Measurements from ENCODE around the gene ABHD10.

The ABHD10 gene

DNA sequence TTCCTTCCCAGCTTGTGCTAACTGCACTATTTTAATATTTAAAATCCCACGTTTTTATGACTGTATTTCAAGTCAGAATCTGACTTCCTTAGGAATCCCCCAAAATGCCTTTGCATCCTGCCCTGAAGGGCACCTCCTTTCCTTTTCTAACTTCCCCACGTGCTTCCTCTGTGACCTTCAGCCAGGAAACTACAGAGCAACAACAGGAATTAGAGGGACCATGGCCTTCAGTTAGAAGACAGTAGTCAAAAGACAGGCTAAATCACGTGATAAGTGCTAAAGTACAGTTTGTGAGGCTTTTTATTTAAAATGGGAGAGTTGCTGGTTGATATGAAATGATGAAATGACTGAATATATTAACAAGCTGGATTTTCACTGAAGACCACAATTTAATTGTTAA is 11.8 kb upstream of the ABHD10 start:
- DNase-seq = no peak

- DNase-seq = peak; percentile 58
Observed at GRCh38 chr3:111967651-111968274, 11.1 kb upstream of the ABHD10 start.

DNA sequence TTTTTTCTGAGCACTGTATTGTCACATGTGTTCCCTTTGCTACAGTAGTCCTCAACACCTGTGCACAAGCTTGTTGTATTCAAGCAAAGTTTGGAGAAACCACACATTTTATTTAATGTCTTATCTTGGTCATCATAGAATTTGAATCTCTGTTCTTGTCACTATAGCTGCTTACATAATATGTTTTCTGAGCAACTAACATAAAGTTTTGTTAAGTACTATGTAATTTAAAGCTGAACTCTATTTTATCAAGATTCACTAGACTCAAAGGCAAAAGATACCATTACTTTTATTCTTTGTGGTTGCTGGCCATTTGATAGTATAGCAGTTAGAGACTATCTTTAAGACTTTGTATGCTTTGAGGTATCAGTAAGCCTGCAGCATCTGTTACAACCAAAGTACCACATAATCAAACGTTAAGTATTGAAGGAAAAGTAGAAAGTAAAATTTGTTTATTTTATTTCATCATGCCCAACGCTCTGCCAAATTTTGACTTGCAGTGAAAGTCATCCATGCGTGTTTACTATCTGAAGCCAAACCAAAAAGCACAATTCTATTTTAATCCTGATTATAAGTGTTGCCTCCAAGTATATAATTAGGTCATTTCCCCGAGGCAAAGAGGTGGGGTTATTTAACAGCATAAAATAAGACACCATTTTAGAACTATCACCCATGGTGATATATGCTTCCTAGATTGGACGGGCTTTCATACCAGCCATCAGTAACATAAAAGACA is 10.3 kb upstream of the ABHD10 start:
- DNase-seq = peak; percentile 72

DNA sequence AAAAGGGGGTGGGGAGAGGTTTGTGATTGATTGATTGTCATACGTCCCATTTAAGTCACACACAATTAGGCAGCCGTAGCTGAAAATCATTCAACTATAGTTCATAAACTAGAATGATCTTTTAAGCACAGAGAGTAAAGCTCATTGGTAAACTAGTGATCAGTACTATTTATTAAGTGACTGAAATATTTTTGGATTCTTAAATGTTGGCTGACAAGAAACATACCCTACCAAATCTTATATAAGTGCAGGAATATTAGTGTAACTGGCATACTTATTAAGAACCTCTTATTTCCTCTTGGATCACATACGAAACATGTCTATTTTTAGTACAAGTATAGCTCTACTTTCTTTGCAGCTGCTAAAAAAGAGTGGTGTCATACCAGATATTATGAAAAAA is 8.4 kb upstream of the ABHD10 start:
- no peak for DNase-seq

DNA sequence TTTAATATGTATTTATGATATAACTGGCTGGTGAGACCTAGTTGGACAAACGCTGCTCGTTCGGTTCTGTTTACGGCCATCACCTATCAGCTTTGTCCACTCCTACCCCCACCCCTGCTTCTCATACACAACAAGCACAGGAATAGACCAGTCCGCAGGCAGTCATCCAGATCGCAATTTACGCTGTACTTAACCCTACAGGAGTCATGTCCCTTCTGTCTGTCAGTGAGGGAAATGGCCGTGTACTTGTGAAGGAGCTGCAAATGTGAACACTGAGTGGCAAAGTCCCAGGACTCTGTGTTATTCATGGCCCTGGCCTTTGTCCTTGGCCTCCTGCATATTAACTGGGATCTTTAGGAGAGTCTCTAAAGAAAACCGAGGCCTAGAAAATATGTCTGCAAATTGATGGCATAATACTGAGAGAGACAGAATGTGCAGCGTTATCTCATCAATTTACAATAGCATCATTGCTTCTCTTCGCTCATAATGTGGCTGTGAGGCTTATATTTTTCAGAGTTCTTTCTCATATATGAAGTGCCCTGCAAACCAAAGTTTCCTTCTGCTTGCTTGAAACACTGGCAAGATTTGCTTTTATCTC is 7.2 kb upstream of the ABHD10 start:
- no peak for DNase-seq

DNA sequence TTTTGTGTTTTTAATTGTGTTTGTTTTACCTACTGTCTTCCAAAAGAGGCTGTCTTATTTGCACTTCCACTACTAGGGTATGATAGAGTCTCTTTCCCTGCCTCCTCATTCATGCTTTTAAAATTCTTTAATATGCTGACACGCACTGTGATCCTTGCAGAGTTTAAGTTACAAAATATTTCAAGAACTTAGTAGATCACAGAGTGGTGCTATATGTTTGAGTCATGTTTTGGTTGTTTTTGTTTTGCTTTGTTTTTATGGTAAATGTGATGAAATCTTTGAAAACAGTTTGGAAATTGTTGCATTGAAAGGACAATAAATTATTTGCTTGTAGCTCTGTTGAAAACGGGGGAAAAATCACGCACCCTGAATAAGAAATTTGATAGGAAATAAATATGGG is 5.9 kb upstream of the ABHD10 start:
- no peak for DNase-seq

DNA sequence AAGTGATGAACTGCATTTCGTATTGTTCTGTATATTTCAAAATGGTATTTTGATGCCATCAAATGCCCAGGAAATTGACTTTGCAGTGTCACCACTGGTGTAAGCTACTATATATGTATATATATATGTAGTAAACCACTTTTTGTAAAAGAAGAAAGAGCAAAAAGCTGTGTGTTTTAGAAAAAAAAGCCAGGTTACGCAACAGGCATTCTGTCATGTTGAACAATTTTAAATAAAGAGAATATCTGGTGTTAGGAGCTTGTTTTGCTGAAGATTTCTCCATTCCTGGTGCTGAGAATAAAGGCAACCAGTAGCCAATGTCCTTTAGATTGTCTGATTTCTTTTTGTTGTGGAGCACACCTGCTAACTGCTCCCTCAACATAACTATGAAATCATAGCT is 3.7 kb upstream of the ABHD10 start:
- DNase-seq = no peak

GRCh38 chr3:111976254-111976653 is 2.6 kb upstream of the ABHD10 start:
- no peak for DNase-seq

DNA sequence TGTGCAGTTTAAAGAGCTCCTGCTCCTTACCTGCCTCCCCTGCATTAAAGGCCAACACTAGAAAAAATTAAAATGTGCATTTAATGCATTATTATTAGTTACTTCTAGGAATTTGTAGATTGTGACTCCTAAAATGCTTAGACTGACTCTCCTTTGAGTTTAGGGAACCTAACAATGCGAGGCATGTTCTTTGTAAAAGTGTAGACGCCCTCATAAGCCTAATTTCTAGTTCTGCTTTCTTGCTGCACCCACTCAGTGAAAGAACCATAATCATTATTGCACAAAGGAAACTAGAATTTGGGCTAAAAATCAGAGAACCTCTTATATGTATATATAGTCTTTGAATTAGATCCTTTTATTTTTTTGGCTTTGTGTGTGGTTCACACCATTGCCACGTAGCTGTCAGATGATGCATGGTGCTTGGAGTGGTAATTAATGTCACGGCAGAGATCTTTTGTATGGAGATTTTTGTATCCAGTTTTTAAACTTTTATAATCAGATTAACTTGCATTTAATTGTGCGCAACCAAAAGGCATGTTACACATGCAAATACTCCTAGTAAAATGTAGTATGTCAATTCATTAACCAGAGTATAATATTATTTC is 710 bp downstream of the ABHD10 start:
- DNase-seq = no peak

DNA sequence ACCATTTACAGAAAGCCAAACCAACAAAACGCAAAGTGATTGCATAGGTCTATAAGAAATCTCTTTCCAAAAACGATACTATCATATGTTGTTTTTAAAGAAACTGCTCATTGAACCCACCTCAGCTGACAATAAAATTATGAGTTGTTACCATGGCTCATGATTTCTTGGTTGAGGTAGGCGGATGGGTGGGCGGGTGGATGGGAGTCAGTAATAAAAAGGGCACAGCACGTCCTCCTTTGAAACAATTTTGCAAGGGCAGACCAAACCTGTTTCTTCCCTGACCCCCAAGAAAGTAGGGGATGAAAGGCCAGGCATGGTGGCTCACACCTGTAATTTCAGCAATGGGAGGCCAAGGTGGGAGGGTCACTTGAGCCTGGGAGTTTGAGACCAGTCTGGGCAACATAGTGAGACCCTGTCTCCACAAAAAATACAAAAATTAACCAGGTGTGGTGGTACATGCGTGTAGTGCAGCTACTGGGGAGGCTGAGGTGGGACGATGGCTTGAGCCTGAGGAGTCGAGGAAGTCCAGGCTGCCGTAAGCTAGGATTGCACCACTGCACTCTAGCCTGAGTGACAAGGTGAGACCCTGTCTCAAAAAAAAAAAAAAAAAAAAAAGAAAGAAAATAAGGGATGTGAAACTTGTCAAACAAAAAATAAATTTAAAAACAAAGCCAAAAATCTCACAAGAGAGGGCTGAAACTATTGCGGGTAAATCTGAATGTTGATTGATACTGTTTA is 2.1 kb downstream of the ABHD10 start:
- no peak for DNase-seq

DNA sequence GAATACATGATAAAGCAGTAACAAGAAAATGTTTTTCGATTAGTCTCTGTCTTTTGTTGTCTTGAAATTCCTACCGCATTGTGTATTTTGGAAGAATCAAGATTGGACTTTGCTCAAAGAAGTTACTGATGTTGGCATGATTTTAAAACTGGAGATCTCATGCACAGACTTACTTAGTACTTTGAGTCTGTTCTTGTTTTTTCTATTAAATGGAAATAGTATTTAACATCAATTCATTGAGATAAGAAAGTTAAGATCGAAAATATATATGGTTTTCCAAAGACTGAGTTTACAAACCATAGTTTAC is 2.6 kb downstream of the ABHD10 start:
- no peak for DNase-seq

DNA sequence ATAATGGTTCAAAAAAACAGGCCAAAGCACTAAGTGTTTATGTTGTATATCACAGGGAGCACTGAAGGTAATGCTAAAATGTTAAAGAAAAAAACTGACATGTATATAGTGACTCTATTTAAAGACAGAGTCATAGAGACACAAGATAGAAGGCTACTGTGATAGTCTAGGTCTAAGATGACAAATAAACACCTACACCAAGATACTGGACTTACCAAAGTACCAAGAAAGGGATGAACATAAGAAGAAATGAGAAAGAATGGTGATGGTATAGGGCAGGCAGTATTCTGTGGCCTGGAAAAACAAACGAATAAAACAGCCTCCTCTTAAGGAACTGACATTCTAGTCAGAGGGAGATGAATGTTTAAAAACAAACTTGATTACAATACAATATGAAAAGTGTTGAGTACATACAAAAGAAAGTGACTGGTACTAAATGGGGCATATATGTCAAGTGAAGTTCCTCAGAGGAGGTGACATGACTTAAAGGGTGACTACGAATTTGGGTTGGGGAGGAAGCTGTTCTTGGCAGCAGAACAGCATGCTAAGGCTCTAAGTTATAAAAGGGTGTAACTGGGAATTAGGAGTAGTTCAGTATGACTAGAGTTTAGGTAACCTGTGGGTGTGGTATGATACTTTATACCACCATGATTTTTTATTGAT is 5.9 kb downstream of the ABHD10 start:
- DNase-seq = no peak

- DNase-seq = no peak
Observed at GRCh38 chr3:111986800-111987199, 8.0 kb downstream of the ABHD10 start.

DNA sequence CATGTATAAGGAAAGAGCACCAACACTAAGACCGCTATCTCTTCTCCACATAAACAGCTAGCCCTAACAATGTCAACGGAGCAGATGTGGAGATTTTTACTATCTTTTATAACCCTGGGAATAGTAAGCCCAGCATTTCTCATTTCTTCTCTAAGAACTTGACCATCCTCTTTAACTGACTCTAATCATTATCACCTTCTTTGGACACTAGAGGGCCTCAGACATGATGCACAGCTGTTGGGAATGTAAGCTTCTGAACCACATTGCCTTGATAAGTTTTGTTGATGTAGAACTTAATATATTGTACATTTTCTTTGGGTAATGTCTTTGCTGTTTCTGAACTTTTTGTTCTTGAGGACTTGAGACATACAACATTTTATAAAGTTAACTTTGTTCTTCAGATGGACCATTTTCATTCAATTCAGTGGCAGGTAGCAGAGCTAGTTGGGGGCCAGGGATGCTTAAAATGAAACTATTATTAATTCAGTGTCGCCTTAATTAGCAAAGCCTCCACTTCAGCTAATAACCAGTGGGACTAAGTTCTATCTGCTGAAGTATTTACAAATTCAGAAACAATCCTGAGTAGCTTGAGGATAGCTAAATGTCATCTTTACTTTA is 10.3 kb downstream of the ABHD10 start:
- DNase-seq = peak; percentile 71

DNA sequence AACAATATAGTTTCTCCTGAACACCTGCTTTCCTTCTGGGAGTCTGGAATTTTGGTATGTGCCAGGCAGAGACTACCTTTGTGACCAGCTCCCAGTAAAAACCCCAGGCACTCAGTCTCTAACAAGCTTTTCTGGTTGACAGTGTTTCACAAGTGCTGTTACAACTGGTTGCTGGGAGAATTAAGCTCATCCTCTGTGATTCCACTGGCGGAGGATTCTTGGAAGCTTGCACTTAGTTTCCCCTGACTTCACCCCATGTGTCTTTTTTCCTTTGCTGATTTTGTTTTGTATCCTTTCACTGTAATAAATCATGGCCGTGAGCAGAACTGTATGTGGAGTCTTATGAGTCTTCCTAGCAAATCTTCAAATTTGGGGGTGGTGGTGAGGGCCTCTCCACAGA is 14.2 kb downstream of the ABHD10 start:
- DNase-seq = no peak

DNA sequence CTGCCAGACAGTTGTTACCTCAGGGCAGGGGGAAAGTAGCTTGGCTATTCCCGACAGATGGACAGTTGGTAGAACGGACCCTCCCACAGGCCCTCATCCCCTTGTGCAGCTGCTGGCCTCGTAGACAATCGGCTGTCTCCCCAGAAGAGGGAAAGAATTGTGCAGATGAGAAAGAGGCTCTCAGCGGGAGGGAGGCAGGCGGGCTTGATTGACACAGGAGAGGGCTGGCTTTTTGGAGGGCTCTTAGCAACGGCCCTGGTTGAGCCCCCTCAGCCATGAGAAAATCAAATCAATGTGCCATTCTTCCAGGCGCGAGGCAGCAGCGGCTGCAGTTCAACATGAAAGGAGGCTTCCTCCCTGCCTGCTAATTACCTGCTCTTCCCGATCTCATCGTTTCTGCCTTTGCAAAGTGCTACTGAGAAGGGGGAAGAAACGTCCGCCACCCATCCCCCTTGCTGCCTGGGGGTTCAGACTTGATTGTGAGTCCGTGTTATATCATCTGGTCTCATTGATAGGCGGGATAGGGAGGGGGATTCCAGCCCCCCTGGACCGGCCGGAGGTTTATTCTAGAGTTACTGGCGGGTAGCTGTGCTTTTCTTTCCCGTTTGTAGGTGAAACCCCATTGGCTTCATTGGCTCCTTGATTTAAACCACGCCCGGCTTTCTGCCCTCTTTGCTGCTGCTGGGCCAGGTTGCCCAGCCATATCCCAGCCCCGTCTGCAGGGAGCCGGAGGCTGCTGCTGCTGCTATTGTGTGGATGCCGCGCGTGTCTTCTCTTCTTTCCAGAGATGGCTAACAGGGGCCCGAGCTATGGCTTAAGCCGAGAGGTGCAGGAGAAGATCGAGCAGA is 20.0 kb downstream of the ABHD10 start, which contains the start of gene TAGLN3:
Gene TAGLN3, plus strand, starts transcription at position 287 of the 848 bp plus-strand sequence. Its CDS starts 501 bp downstream, at position 788.
- peak; percentile 70 for DNase-seq

DNA sequence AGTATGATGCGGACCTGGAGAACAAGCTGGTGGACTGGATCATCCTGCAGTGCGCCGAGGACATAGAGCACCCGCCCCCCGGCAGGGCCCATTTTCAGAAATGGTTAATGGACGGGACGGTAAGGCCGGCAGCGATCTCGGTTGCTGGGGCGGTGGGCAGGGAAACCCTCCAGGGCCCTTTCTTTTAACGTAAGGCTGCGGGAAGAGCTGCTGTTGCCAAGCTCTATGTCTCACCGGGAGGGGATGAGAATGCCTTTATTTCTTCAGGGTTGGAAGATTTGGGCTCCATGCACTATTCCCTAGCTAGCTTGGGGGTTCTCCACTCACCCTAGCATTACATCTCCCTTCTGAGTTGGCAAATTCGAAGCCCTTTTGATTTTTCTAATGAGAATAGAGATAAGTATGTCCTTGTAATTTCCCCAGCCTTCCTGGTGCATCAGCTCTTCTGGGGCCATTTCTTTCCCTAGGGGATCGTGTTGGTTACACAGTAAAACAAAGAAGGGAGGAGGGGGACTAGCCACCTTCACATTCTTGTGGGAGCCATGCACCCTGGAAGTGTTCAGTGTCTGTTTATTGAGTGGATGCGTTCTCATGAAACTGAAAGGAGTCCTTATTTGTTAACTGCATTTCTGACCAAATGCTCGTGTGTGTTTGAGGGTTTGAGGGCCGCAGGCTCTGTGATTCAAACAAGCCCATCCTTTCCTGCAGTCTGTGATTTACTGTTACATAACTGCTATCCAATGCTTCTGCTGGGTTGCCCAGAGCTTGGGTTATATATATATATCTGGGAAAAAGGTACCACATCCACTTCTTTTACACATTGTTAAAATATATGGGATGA is 20.9 kb downstream of the ABHD10 start:
- no peak for DNase-seq

DNA sequence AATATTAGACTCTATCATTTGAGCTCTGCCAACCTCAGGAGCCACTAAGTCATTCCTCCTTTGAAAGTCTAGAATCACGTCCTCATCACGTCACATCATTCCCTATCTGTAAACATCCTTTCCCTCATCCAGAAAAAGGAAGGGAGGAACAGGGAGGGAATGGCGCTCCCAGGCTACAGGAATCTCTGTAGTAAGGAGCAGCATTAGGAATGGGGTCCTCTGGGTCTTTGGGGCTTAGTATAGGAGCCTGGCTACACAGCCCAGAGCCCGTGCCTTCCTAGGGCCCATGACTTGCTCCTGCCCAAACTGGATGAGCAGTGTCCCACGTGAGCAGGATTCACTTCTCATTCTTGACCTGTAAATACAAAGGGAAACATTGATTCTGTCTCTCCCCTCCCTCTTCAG is 21.5 kb downstream of the ABHD10 start:
- DNase-seq = no peak

- no peak for DNase-seq
Observed at GRCh38 chr3:112000966-112001365, 22.1 kb downstream of the ABHD10 start.

DNA sequence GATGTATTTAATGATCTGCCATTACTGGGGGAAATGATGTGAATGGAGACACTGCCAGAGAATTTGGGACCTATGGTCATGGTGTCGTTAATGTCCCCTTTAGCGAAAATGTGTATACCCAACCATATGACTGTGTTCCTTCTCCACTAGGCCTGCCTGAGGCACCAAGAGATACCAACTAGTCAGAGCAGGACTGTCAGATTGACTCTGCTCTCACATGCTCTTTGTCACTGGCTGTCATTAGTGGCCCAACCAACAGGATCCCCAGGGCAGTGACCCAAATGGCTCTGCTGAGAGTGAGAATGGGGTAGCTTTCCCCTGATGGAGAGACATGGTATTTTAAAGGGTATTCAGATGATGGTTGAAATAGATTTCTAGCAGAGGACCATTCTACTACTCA is 22.7 kb downstream of the ABHD10 start:
- DNase-seq = no peak

All from NCI-H1436 treated with DMSO at 0.1 percent for 48 hours (cell line).